GM23338 (cell line): Measurements from ENCODE around the gene LCE2C. TPM values are rescaled to one million over a fixed set of nuclear protein-coding genes. Genes with fewer than 3 reads are reported as not detected.

ENCODE experiments used
- ATAC-seq: fragments of 200-7000 bp; cut with Tn5 transposase; 3 replicates; pipeline ENCODE4 v1.9.1; 2020
- DNase-seq: peaks from one replicate; pipeline ENCODE4 v3.0.0-alpha.2; 2015; ENCODE audit warnings: low spot score
- H2AFZ ChIP-seq: fragments of 200-600 bp; sonication (generic); 2 replicates; pipeline ENCODE4 v1.8.0; 2016; ENCODE audit warnings: antibody characterized with exemption, mild to moderate bottlenecking, moderate library complexity
- H3F3A ChIP-seq: fragments of 200-600 bp; sonication (generic); replicated peaks from 2 replicates; pipeline ENCODE4 v1.8.0; 2017; ENCODE audit warnings: antibody characterized with exemption, mixed run types, low read depth
- H3K27ac ChIP-seq: fragments of 200-600 bp; sonication (generic); 2 replicates; pipeline ENCODE4 v1.6.1; 2016; ENCODE audit warnings: low read depth
- H3K27me3 ChIP-seq: fragments of 200-600 bp; sonication (generic); 2 replicates; pipeline ENCODE4 v1.8.0; 2016; ENCODE audit warnings: mild to moderate bottlenecking, mixed run types, moderate library complexity; ENCODE audit not compliant: insufficient read depth
- H3K36me3 ChIP-seq: fragments of 200-600 bp; sonication (generic); 2 replicates; pipeline ENCODE4 v1.8.0; 2016; ENCODE audit warnings: mild to moderate bottlenecking; ENCODE audit not compliant: insufficient read depth
- H3K4me1 ChIP-seq: fragments of 200-600 bp; sonication (generic); 2 replicates; pipeline ENCODE4 v1.8.0; 2016; ENCODE audit warnings: mild to moderate bottlenecking, moderate library complexity; ENCODE audit not compliant: insufficient read depth
- H3K4me2 ChIP-seq: fragments of 200-600 bp; sonication (generic); 2 replicates; pipeline ENCODE4 v1.7.1; 2017; ENCODE audit warnings: mixed run types
- H3K4me3 ChIP-seq: fragments of 200-600 bp; sonication (generic); 2 replicates; pipeline ENCODE4 v1.6.1; 2016; ENCODE audit warnings: mixed run types
- H3K79me2 ChIP-seq: fragments of 200-600 bp; sonication (generic); replicated peaks from 2 replicates; pipeline ENCODE4 v1.8.0; 2017; ENCODE audit warnings: mild to moderate bottlenecking; ENCODE audit not compliant: insufficient read depth
- H3K9me2 ChIP-seq: fragments of 200-600 bp; sonication (generic); 2 replicates; pipeline ENCODE4 v1.8.0; 2017; ENCODE audit not compliant: insufficient read depth
- H4K20me1 ChIP-seq: fragments of 200-600 bp; sonication (generic); replicated peaks from 2 replicates; pipeline ENCODE4 v1.8.0; 2017; ENCODE audit warnings: mild to moderate bottlenecking; ENCODE audit not compliant: insufficient read depth
- H3K27ac Mint-ChIP-seq: 2 replicates; pipeline ENCODE4 v1.8.0; 2020; ENCODE audit warnings: inconsistent platforms, mild to moderate bottlenecking, moderate library complexity, mixed read lengths
- H3K27me3 Mint-ChIP-seq: 3 replicates; pipeline ENCODE4 v1.8.0; 2022; ENCODE audit warnings: low read depth, mild to moderate bottlenecking, moderate library complexity, mixed read lengths, inconsistent platforms; ENCODE audit not compliant: insufficient read depth, poor library complexity
- H3K36me3 Mint-ChIP-seq: 3 replicates; pipeline ENCODE4 v1.8.0; 2021; ENCODE audit warnings: low read depth, mild to moderate bottlenecking, inconsistent platforms, moderate library complexity, mixed read lengths
- H3K4me1 Mint-ChIP-seq: 3 replicates; pipeline ENCODE4 v1.8.0; 2020; ENCODE audit warnings: mild to moderate bottlenecking, inconsistent platforms, mixed read lengths
- H3K4me3 Mint-ChIP-seq: 3 replicates; pipeline ENCODE4 v1.8.0; 2021; ENCODE audit warnings: moderate library complexity, mild to moderate bottlenecking, inconsistent platforms, mixed read lengths
- H3K9me3 Mint-ChIP-seq: 3 replicates; pipeline ENCODE4 v1.8.0; 2020; ENCODE audit warnings: moderate library complexity, mild to moderate bottlenecking, inconsistent platforms, mixed read lengths
- CREB1 ChIP-seq: fragments of 250-450 bp; sonication (Bioruptor Pico); IDR thresholded peaks from 2 replicates; pipeline ENCODE4 v1.5.0; 2020; ENCODE audit warnings: low read depth, mild to moderate bottlenecking, moderate library complexity
- EZH2 ChIP-seq: fragments of 200-600 bp; sonication (generic); IDR thresholded peaks from one replicate; pipeline ENCODE4 v1.8.0; 2017; ENCODE audit warnings: antibody characterized with exemption, mild to moderate bottlenecking, low read depth; ENCODE audit not compliant: unreplicated experiment
- EZH2phosphoT487 ChIP-seq: fragments of 200-600 bp; sonication (generic); IDR thresholded peaks from one replicate; pipeline ENCODE4 v1.8.1; 2018; ENCODE audit warnings: antibody characterized with exemption; ENCODE audit not compliant: unreplicated experiment
- JUNB ChIP-seq: IDR thresholded peaks from one replicate; pipeline ENCODE4 v1.6.1; 2016; ENCODE audit warnings: antibody characterized with exemption; ENCODE audit not compliant: unreplicated experiment
- NANOG ChIP-seq: IDR thresholded peaks from 2 replicates; pipeline ENCODE4 v1.6.1; 2016; ENCODE audit warnings: antibody characterized with exemption, borderline replicate concordance
- POLR2AphosphoS5 ChIP-seq: IDR thresholded peaks from 2 replicates; pipeline ENCODE4 v1.6.1; 2016; ENCODE audit warnings: antibody characterized with exemption, low read depth
- STAT1 ChIP-seq: IDR thresholded peaks from one replicate; pipeline ENCODE4 v1.6.1; 2016; ENCODE audit warnings: antibody characterized with exemption; ENCODE audit not compliant: unreplicated experiment
- ZNF114 ChIP-seq: fragments of 250-450 bp; sonication (Bioruptor Pico); IDR thresholded peaks from 2 replicates; pipeline ENCODE4 v1.5.0; 2020; ENCODE audit warnings: mild to moderate bottlenecking, moderate library complexity
- ZNF331 ChIP-seq: fragments of 250-450 bp; sonication (Bioruptor Pico); IDR thresholded peaks from 2 replicates; pipeline ENCODE4 v1.5.0; 2020; ENCODE audit warnings: low read depth, mild to moderate bottlenecking, moderate library complexity
- polyA plus RNA-seq: library from polyadenylated mRNA; unstranded; fragments of >200 nt; fragmentation: Nextera tagmentation; extraction: Ambion mirVana; gene quantifications from 2 replicates; pipeline ENCODE4 v1.2.1, GENCODE V29; 2016
- total RNA-seq: library from RNA; depleted of rRNA; stranded (reverse); fragments of >200 nt; shearing (Covaris generic); gene quantifications from 2 replicates; pipeline ENCODE4 v1.2.3, GENCODE V29; 2014
- TF ChIP-seq, protein P1 (sequence below): fragments of 250-450 bp; sonication (Bioruptor Pico); IDR thresholded peaks from 2 replicates; pipeline ENCODE4 v1.5.0; 2020; ENCODE audit warnings: mild to moderate bottlenecking, moderate library complexity
- TF ChIP-seq, protein P2 (sequence below), 2 experiments: fragments of 200-600 bp in 1 of 2; sonication (generic) in 1 of 2; conservative IDR thresholded peaks; 2 replicates each; pipeline versions ENCODE4 v1.5.1 to v1.6.1; 2016 to 2017; ENCODE audit warnings: antibody characterized with exemption in 2 of 2, low read depth in 2 of 2, mild to moderate bottlenecking in 2 of 2, moderate library complexity in 1 of 2
- TF ChIP-seq, protein P3 (sequence below): IDR thresholded peaks from one replicate; pipeline ENCODE4 v1.6.1; 2018; ENCODE audit warnings: antibody characterized with exemption; ENCODE audit not compliant: unreplicated experiment
- TF ChIP-seq, protein P4 (sequence below): IDR thresholded peaks from 2 replicates; pipeline ENCODE4 v1.6.1; 2016; ENCODE audit warnings: antibody characterized with exemption

The LCE2C gene
- total and polyA plus RNA-seq, 2 experiments from 2014 or later: not detected

DNA sequence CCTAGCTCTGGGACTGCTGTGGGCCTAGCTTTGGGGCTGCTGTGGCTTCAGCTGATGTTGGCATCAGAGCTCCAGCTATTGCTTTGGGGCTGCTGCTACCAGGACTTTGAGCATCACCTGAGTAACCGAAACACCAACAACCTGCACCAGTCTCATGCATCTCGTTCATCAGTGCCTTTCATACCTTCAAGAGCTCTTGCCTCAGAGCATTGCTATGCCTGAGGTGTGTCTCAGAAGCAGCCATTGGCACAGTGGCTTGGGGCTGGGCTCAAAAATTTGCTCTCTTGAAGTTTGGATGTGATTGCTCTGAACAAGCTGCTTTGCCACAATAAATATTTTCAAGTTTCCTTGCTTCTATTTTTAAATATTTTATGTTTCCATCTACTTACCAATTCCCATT is 18.6 kb upstream of the LCE2C start:
- H3K4me2 ChIP-seq: no peak overlapping the region
- ATAC-seq (no peak), DNase-seq (no peak)
- no peak overlapping the region for H3K4me3 ChIP-seq
- no peaks in the 10 kb centered on the region for H3K36me3 ChIP-seq
- no peaks in the 10 kb centered on the region for H4K20me1 ChIP-seq
- Mint-ChIP-seq H3K36me3 (no peaks in the 10 kb centered on the region), H3K27me3 (peaks cover 1% of the 10 kb centered on the region), H3K4me3 (no peak overlapping the region), H3K9me3 (no peaks in the 10 kb centered on the region), H3K27ac (no peak overlapping the region), H3K4me1 (no peaks in the 10 kb centered on the region)
- H3K27ac ChIP-seq: no peak overlapping the region
- H3K9me2 ChIP-seq: no peaks in the 10 kb centered on the region
- TF ChIP-seq EZH2phosphoT487: no peak
- TF ChIP-seq POLR2AphosphoS5: no peak
- TF ChIP-seq JUNB: no peak
- TF ChIP-seq, protein P1, sequence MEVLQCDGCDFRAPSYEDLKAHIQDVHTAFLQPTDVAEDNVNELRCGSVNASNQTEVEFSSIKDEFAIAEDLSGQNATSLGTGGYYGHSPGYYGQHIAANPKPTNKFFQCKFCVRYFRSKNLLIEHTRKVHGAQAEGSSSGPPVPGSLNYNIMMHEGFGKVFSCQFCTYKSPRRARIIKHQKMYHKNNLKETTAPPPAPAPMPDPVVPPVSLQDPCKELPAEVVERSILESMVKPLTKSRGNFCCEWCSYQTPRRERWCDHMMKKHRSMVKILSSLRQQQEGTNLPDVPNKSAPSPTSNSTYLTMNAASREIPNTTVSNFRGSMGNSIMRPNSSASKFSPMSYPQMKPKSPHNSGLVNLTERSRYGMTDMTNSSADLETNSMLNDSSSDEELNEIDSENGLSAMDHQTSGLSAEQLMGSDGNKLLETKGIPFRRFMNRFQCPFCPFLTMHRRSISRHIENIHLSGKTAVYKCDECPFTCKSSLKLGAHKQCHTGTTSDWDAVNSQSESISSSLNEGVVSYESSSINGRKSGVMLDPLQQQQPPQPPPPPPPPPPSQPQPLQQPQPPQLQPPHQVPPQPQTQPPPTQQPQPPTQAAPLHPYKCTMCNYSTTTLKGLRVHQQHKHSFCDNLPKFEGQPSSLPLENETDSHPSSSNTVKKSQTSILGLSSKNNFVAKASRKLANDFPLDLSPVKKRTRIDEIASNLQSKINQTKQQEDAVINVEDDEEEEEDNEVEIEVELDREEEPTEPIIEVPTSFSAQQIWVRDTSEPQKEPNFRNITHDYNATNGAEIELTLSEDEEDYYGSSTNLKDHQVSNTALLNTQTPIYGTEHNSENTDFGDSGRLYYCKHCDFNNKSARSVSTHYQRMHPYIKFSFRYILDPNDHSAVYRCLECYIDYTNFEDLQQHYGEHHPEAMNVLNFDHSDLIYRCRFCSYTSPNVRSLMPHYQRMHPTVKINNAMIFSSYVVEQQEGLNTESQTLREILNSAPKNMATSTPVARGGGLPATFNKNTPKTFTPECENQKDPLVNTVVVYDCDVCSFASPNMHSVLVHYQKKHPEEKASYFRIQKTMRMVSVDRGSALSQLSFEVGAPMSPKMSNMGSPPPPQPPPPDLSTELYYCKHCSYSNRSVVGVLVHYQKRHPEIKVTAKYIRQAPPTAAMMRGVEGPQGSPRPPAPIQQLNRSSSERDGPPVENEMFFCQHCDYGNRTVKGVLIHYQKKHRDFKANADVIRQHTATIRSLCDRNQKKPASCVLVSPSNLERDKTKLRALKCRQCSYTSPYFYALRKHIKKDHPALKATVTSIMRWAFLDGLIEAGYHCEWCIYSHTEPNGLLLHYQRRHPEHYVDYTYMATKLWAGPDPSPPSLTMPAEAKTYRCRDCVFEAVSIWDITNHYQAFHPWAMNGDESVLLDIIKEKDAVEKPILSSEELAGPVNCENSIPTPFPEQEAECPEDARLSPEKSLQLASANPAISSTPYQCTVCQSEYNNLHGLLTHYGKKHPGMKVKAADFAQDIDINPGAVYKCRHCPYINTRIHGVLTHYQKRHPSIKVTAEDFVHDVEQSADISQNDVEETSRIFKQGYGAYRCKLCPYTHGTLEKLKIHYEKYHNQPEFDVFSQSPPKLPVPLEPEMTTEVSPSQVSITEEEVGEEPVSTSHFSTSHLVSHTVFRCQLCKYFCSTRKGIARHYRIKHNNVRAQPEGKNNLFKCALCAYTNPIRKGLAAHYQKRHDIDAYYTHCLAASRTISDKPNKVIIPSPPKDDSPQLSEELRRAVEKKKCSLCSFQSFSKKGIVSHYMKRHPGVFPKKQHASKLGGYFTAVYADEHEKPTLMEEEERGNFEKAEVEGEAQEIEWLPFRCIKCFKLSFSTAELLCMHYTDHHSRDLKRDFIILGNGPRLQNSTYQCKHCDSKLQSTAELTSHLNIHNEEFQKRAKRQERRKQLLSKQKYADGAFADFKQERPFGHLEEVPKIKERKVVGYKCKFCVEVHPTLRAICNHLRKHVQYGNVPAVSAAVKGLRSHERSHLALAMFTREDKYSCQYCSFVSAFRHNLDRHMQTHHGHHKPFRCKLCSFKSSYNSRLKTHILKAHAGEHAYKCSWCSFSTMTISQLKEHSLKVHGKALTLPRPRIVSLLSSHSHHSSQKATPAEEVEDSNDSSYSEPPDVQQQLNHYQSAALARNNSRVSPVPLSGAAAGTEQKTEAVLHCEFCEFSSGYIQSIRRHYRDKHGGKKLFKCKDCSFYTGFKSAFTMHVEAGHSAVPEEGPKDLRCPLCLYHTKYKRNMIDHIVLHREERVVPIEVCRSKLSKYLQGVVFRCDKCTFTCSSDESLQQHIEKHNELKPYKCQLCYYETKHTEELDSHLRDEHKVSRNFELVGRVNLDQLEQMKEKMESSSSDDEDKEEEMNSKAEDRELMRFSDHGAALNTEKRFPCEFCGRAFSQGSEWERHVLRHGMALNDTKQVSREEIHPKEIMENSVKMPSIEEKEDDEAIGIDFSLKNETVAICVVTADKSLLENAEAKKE: no peak
- TF ChIP-seq EZH2: no peak
- TF ChIP-seq, protein P2, sequence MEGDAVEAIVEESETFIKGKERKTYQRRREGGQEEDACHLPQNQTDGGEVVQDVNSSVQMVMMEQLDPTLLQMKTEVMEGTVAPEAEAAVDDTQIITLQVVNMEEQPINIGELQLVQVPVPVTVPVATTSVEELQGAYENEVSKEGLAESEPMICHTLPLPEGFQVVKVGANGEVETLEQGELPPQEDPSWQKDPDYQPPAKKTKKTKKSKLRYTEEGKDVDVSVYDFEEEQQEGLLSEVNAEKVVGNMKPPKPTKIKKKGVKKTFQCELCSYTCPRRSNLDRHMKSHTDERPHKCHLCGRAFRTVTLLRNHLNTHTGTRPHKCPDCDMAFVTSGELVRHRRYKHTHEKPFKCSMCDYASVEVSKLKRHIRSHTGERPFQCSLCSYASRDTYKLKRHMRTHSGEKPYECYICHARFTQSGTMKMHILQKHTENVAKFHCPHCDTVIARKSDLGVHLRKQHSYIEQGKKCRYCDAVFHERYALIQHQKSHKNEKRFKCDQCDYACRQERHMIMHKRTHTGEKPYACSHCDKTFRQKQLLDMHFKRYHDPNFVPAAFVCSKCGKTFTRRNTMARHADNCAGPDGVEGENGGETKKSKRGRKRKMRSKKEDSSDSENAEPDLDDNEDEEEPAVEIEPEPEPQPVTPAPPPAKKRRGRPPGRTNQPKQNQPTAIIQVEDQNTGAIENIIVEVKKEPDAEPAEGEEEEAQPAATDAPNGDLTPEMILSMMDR (conservative IDR thresholded peaks at IDR 0.05; ENCODE audit: low read depth in 2 of 2): no peak
- TF ChIP-seq CREB1 (CRISPR knock-in tag): no peak
- TF ChIP-seq ZNF114: no peak
- no peak for TF ChIP-seq STAT1
- TF ChIP-seq, protein P3, sequence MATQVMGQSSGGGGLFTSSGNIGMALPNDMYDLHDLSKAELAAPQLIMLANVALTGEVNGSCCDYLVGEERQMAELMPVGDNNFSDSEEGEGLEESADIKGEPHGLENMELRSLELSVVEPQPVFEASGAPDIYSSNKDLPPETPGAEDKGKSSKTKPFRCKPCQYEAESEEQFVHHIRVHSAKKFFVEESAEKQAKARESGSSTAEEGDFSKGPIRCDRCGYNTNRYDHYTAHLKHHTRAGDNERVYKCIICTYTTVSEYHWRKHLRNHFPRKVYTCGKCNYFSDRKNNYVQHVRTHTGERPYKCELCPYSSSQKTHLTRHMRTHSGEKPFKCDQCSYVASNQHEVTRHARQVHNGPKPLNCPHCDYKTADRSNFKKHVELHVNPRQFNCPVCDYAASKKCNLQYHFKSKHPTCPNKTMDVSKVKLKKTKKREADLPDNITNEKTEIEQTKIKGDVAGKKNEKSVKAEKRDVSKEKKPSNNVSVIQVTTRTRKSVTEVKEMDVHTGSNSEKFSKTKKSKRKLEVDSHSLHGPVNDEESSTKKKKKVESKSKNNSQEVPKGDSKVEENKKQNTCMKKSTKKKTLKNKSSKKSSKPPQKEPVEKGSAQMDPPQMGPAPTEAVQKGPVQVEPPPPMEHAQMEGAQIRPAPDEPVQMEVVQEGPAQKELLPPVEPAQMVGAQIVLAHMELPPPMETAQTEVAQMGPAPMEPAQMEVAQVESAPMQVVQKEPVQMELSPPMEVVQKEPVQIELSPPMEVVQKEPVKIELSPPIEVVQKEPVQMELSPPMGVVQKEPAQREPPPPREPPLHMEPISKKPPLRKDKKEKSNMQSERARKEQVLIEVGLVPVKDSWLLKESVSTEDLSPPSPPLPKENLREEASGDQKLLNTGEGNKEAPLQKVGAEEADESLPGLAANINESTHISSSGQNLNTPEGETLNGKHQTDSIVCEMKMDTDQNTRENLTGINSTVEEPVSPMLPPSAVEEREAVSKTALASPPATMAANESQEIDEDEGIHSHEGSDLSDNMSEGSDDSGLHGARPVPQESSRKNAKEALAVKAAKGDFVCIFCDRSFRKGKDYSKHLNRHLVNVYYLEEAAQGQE: no peak
- TF ChIP-seq, protein P4, sequence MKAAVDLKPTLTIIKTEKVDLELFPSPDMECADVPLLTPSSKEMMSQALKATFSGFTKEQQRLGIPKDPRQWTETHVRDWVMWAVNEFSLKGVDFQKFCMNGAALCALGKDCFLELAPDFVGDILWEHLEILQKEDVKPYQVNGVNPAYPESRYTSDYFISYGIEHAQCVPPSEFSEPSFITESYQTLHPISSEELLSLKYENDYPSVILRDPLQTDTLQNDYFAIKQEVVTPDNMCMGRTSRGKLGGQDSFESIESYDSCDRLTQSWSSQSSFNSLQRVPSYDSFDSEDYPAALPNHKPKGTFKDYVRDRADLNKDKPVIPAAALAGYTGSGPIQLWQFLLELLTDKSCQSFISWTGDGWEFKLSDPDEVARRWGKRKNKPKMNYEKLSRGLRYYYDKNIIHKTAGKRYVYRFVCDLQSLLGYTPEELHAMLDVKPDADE: no peak
- TF ChIP-seq NANOG: no peak
- no peak for TF ChIP-seq ZNF331 (CRISPR knock-in tag)
- no peaks in the 10 kb centered on the region for H3K79me2 ChIP-seq
- no peaks in the 10 kb centered on the region for H3K4me1 ChIP-seq
- H2AFZ ChIP-seq: no peak overlapping the region
- H3K27me3 ChIP-seq: no peaks in the 10 kb centered on the region; the same call in 1 of the 2 replicates
- no peaks in the 10 kb centered on the region for H3F3A ChIP-seq
